8988T (cell line): ENCODE data around the gene TOPBP1.
"Not testable (repeated sequence)": the region's sequence is repeated elsewhere in the genome, so short reads cannot be mapped to it uniquely, and the experiment has no call there.

Experiments
- DNase-seq: peaks from one replicate; pipeline ENCODE4 v3.0.0; 2011

Gene TOPBP1

DNA sequence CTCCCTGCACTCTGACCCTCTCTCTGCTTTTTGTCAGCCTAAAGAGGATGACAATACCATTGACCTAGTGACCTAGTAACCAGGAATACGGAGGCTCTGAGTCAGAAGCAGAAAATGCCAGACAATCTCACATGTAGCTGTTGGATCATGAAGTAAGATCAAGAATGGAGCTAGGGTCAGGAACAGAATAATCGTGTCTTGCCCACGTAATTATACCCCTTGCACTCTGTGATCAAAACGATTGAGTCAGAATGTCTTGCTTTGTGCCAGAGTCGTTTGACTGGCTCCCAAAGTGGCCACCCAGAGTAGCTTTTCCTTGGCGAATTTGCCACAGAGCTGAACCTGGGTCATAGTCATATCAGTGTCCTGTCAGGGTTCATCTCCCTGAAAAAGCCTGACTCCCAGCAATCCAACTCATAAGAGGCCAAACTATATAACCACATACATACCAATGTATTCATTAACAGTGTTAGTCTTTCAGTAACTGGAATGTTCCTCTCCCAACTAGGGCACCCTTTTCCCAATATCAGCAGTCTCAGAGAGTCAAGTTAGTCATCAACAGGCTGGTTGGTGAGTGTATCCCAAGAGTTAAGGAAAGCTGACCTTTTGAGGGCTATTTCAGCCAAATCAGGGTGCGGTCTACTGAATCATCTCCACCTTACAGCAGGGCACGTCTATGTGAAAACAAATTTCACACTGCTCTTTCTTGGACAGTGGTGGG lies 93.3 kb downstream of the TOPBP1 start:
- DNase-seq = no peak

DNA sequence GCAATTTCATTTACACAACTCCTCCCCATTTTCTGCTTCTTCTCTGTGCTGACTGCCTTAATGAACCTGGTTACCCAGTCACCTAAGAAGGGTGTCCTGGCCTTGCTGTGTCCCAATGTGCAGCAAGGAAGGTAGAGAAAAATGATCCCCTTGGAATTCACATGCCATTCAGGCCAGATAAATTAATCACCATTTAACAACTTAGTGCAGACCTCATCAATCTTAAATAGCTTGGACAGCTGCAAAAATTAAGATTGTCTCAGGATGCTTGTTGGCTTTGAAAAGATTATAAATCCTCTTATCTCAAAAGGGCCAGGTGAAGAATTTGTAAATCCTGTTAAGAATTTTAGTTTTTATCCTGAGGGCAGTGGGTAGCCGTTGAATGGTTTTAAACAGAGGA lies 97.9 kb downstream of the TOPBP1 start:
- no peak for DNase-seq

DNA sequence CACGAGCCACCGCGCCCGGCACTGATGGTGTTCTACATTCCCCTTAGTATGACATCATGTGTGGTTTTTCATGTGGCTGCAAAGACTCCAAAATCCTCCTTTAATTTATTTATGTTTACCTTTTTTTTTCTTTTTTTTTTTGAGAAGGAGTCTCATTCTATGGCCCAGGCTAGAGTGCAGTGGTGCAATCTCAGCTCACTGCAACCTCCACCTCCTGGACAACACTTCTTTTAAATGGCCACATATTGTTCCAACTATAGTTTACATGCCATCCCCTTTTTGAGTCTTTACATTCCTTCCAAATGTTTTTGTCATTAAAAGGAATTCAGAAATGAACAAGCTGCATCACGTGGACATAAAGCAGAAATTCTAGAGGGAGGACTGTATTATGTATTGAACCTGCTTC lies 98.6 kb downstream of the TOPBP1 start:
- DNase-seq = no peak

DNA sequence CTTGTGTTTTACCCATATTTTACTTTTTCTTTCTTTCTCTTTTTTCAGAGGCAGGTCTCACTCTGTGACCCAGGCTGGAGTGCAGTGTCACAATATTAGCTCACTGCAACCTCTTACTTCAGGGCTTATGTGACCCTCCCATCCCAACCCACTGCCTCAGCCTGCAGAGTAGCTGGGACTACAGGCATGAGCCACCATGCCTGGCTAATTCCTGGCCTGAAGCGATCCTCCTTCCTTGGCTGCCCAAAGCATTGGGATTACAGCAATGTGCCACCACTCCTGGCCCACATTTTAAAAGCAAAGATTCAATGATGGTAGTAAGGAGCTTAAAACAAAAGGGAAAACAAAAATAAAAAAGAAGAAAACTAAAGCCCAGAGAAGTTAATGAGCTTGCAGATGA lies 99.4 kb downstream of the TOPBP1 start:
- DNase-seq = no peak

DNA sequence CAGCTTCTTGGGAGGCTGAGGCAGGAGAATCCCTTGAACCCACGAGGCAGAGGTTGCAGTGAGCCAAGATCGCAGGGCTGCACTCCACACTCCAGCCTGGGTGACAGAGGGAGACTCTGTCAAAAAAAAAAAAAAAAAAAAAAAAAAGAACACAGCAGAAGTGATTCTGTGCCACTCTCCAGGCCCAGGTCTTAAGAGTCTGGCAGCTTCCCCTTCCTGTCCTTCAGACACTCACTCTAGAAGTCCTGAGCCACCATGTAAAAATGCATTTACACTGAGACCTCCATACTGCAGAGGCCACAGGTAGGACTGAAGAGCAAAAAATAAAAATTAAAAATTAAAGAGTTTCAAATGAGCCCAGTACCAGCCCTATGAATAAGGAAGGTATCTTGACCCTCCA lies 100.1 kb downstream of the TOPBP1 start:
- no peak for DNase-seq

DNA sequence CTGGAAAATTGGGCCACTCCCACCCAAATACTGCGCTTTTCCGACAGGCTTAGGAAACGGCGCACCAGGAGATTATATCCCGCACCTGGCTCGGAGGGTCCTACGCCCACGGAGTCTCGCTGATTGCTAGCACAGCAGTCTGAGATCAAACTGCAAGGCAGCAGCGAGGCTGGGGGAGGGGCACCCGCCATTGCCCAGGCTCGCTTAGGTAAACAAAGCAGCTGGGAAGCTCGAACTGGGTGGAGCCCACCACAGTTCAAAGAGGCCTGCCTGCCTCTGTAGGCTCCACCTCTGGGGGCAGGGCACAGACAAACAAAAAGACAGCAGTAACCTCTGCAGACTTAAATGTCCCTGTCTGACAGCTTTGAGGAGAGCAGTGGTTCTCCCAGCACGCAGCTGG lies 110.2 kb downstream of the TOPBP1 start:
- DNase-seq = not testable (repeated sequence)
